Mammary epithelial cell (primary cell): ENCODE results near the gene TMEM91.

Experiments used
- EZH2 ChIP-seq: IDR thresholded peaks from 2 replicates; pipeline ENCODE4 v1.6.1; 2012; ENCODE audit warnings: low read length, inconsistent platforms, borderline replicate concordance
- TF ChIP-seq, protein P1 (sequence below), 2 donors: IDR thresholded peaks in 1 of 2; conservative IDR thresholded peaks in 1 of 2; 2 replicates each; pipeline ENCODE4 v1.5.1; 2011 to 2012; ENCODE audit warnings: inconsistent platforms in 2 of 2, low read length in 2 of 2, mild to moderate bottlenecking in 2 of 2, control low read depth in 1 of 2, low read depth in 1 of 2; ENCODE audit not compliant: insufficient read depth in 1 of 2; ENCODE audit errors: extremely low read depth in 1 of 2

DNA sequence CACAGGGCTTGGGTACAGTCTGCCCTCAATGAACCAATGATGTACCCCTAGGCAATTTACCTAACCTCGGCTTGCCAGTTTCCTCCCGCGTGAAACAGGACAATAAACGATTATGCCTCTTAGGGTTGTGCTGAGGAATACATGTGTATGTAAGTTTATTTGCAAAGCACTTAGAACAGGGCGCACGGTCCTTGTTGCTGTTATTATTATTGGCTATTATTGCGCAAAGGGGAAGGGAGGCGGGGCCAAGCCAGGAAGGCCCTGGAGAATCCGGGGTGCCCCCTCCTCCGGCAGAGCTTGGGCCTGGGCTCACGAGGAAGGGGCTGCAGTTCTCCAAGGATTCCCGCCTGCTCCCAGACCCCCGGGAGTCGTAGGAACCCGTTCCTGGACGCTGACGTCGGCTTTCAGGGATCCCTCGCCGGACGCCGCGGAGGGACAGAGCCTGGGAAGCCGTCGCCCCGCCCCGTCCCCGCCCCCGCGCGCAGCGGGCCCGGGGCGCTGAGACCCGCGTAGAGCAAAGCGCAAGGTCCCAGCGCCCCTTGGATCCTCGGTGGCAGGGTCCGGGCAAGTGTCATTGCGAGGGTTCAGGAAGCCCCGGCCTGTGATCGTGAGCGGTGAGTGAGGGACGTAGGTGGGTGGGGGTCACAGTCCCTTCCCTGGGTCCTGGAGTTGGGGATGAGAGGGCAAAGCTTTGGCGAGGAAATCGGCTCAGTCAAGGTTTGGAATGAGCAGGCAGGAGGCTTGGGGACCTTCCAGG is at the start of gene TMEM91:
- TF ChIP-seq, protein P1, sequence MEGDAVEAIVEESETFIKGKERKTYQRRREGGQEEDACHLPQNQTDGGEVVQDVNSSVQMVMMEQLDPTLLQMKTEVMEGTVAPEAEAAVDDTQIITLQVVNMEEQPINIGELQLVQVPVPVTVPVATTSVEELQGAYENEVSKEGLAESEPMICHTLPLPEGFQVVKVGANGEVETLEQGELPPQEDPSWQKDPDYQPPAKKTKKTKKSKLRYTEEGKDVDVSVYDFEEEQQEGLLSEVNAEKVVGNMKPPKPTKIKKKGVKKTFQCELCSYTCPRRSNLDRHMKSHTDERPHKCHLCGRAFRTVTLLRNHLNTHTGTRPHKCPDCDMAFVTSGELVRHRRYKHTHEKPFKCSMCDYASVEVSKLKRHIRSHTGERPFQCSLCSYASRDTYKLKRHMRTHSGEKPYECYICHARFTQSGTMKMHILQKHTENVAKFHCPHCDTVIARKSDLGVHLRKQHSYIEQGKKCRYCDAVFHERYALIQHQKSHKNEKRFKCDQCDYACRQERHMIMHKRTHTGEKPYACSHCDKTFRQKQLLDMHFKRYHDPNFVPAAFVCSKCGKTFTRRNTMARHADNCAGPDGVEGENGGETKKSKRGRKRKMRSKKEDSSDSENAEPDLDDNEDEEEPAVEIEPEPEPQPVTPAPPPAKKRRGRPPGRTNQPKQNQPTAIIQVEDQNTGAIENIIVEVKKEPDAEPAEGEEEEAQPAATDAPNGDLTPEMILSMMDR (conservative IDR thresholded peaks at IDR 0.05 in 1 of 2, IDR thresholded peaks at IDR 0.05 in 1 of 2; ENCODE audit: extremely low read depth in 1 of 2, insufficient read depth in 1 of 2, low read depth in 1 of 2, low read length in 2 of 2), result no peak
- no peak for TF ChIP-seq EZH2
